ENCODE data around the gene TDG.

- TF ChIP-seq ZFP30 (CRISPR knock-in tag; IDR thresholded peaks at IDR 0.05), result no peak
- TF ChIP-seq ARNTL (CRISPR knock-in tag; IDR thresholded peaks at IDR 0.05; ENCODE audit: borderline replicate concordance, low read depth), result no peak
- TF ChIP-seq ISL1 (CRISPR knock-in tag; IDR thresholded peaks at IDR 0.05), result no peak
- TF ChIP-seq TCF4 (CRISPR knock-in tag; IDR thresholded peaks at IDR 0.05; ENCODE audit: borderline replicate concordance), result no peak
- no peak for TF ChIP-seq ZFP3 (CRISPR knock-in tag; IDR thresholded peaks at IDR 0.05)
- TF ChIP-seq PATZ1 (CRISPR knock-in tag; IDR thresholded peaks at IDR 0.05; ENCODE audit: borderline replicate concordance), result no peak
- no peak for TF ChIP-seq BACH2 (CRISPR knock-in tag; IDR thresholded peaks at IDR 0.05; ENCODE audit: borderline replicate concordance)
- TF ChIP-seq ZNF565 (CRISPR knock-in tag; conservative IDR thresholded peaks at IDR 0.05; ENCODE audit: low read depth), result no peak
- no peak for TF ChIP-seq ESRRG (CRISPR knock-in tag; IDR thresholded peaks at IDR 0.05)
- TF ChIP-seq OSR1 (CRISPR knock-in tag; IDR thresholded peaks at IDR 0.05), result no peak
- no peak for TF ChIP-seq SNAI2 (CRISPR knock-in tag; IDR thresholded peaks at IDR 0.05)
Observed at GRCh38 chr12:103996595-103996994, 30.9 kb downstream of the TDG start.

All from SK-N-SH treated with all-trans-retinoic acid at 6 μM for 48 hours (cell line).